HepG2 (cell line): Measurements from ENCODE around the gene EWSR1. TPM values are rescaled to one million over a fixed set of nuclear protein-coding genes. Genes with fewer than 3 reads are reported as not detected.

Experiments
- BCL3 ChIP-seq: sonication (generic); formaldehyde crosslinking; IDR thresholded peaks from 2 replicates; pipeline ENCODE4 v1.5.1; 2020; ENCODE audit warnings: mild to moderate bottlenecking, missing genetic modification reagents, moderate library complexity
- CREM ChIP-seq, 2 experiments: sonication (generic) in 1 of 2; formaldehyde crosslinking in 1 of 2; IDR thresholded peaks; 2 replicates each; pipeline versions ENCODE4 v1.4.0 to v1.6.1; 2016 to 2020; ENCODE audit warnings: antibody characterized with exemption in 1 of 2, mild to moderate bottlenecking in 1 of 2, missing genetic modification reagents in 1 of 2
- ELF3 ChIP-seq: IDR thresholded peaks from 2 replicates; pipeline ENCODE4 v1.6.1; 2016; ENCODE audit warnings: missing genetic modification reagents, missing compliant biosample characterization
- FOXK2 ChIP-seq: fragments of 450-650 bp; IDR thresholded peaks from 2 replicates; pipeline ENCODE4 v1.6.1; 2016
- HDAC2 ChIP-seq: sonication (generic); formaldehyde crosslinking; IDR thresholded peaks from 2 replicates; pipeline ENCODE4 v1.4.0; 2020; ENCODE audit warnings: missing genetic modification reagents
- HNRNPK ChIP-seq: fragments of 200-400 bp; formaldehyde crosslinking; IDR thresholded peaks from 2 replicates; pipeline ENCODE4 v1.6.1; 2018; ENCODE audit warnings: low read length, low read depth, moderate library complexity, mild to moderate bottlenecking; ENCODE audit not compliant: poor library complexity, severe bottlenecking
- IKZF5 ChIP-seq: IDR thresholded peaks from 2 replicates; pipeline ENCODE4 v1.6.1; 2018; ENCODE audit warnings: missing genetic modification reagents, mild to moderate bottlenecking, missing compliant biosample characterization
- KLF9 ChIP-seq: IDR thresholded peaks from 2 replicates; pipeline ENCODE4 v1.6.1; 2016; ENCODE audit warnings: low read depth
- MED1 ChIP-seq: sonication (generic); formaldehyde crosslinking; IDR thresholded peaks from 2 replicates; pipeline ENCODE4 v1.4.0; 2020; ENCODE audit warnings: missing genetic modification reagents
- MXD1 ChIP-seq: sonication (generic); formaldehyde crosslinking; IDR thresholded peaks from 2 replicates; pipeline ENCODE4 v1.4.0; 2020; ENCODE audit warnings: mild to moderate bottlenecking, missing genetic modification reagents
- SP5 ChIP-seq: IDR thresholded peaks from 2 replicates; pipeline ENCODE4 v1.6.1; 2016; ENCODE audit warnings: low read depth, borderline replicate concordance
- STAG1 ChIP-seq: sonication (generic); formaldehyde crosslinking; IDR thresholded peaks from 2 replicates; pipeline ENCODE4 v1.4.0; 2020; ENCODE audit warnings: missing genetic modification reagents
- TBX3 ChIP-seq: fragments of 450-650 bp; IDR thresholded peaks from 2 replicates; pipeline ENCODE4 v1.6.1; 2017; ENCODE audit warnings: antibody characterized with exemption, mild to moderate bottlenecking, inconsistent platforms, borderline replicate concordance
- TEAD2 ChIP-seq: sonication (generic); formaldehyde crosslinking; IDR thresholded peaks from 2 replicates; pipeline ENCODE4 v1.9.0; 2021; ENCODE audit warnings: missing genetic modification reagents
- TFAP4 ChIP-seq: sonication (generic); IDR thresholded peaks from 2 replicates; pipeline ENCODE4 v1.6.1; 2016; ENCODE audit warnings: low read depth, borderline replicate concordance
- TFDP1 ChIP-seq: IDR thresholded peaks from 2 replicates; pipeline ENCODE4 v1.6.1; 2016; ENCODE audit warnings: missing compliant biosample characterization, missing genetic modification reagents, borderline replicate concordance
- TSC22D2 ChIP-seq: sonication (generic); formaldehyde crosslinking; IDR thresholded peaks from 2 replicates; pipeline ENCODE4 v1.5.1; 2020; ENCODE audit warnings: missing genetic modification reagents, mild to moderate bottlenecking, borderline replicate concordance
- ZC3H4 ChIP-seq: sonication (generic); formaldehyde crosslinking; IDR thresholded peaks from 2 replicates; pipeline ENCODE4 v1.4.0; 2020; ENCODE audit warnings: missing genetic modification reagents, borderline replicate concordance
- ZNF232 ChIP-seq: sonication (generic); formaldehyde crosslinking; IDR thresholded peaks from 2 replicates; pipeline ENCODE4 v1.4.0; 2020; ENCODE audit warnings: missing genetic modification reagents, borderline replicate concordance
- ZNF317 ChIP-seq: sonication (generic); formaldehyde crosslinking; IDR thresholded peaks from 2 replicates; pipeline ENCODE4 v1.5.0; 2020; ENCODE audit warnings: mild to moderate bottlenecking, missing genetic modification reagents
- ZNF335 ChIP-seq: sonication (generic); formaldehyde crosslinking; IDR thresholded peaks from 2 replicates; pipeline ENCODE4 v1.4.0; 2020; ENCODE audit warnings: missing genetic modification reagents
- ZNF552 ChIP-seq: sonication (generic); formaldehyde crosslinking; IDR thresholded peaks from 2 replicates; pipeline ENCODE4 v1.9.0; 2022; ENCODE audit warnings: missing genetic modification reagents, mild to moderate bottlenecking, borderline replicate concordance
- ZNF598 ChIP-seq: sonication (generic); formaldehyde crosslinking; IDR thresholded peaks from 2 replicates; pipeline ENCODE4 v1.5.1; 2020; ENCODE audit warnings: mild to moderate bottlenecking, missing genetic modification reagents, borderline replicate concordance
- ZNF644 ChIP-seq: IDR thresholded peaks from 2 replicates; pipeline ENCODE4 v1.6.1; 2016; ENCODE audit warnings: low read depth
- ZNF660 ChIP-seq: sonication (generic); formaldehyde crosslinking; IDR thresholded peaks from 2 replicates; pipeline ENCODE4 v1.5.1; 2020; ENCODE audit warnings: mild to moderate bottlenecking, low read depth, missing genetic modification reagents, borderline replicate concordance
- ZNF720 ChIP-seq: sonication (generic); formaldehyde crosslinking; IDR thresholded peaks from 2 replicates; pipeline ENCODE4 v1.4.0; 2020; ENCODE audit warnings: missing genetic modification reagents
- polyA plus RNA-seq, 8 experiments: library from polyadenylated mRNA; depleted of rRNA in 3 of 8; stranded (reverse) in 7 of 8; unstranded in 1 of 8; fragments of >200 nt; fragmentation: Illumina TruSeq in 4 of 8; extraction: Trizol in 4 of 8; gene quantifications; 2 replicates each; pipeline versions ENCODE4 v1.2.1 to v1.2.3, GENCODE V29; 2011 to 2016; ENCODE audit warnings: low read depth in 4 of 8, missing spikeins in 1 of 8, mixed read lengths in 1 of 8; ENCODE audit not compliant: insufficient read depth in 1 of 8
- total RNA-seq, 5 experiments: library from RNA; depleted of rRNA; stranded (reverse); fragments of >200 nt; fragmentation: Illumina TruSeq; extraction: Trizol; gene quantifications; 2 replicates each; pipeline ENCODE4 v1.2.3, GENCODE V29; 2016; ENCODE audit warnings: low read depth in 1 of 5

The EWSR1 gene
- total and polyA plus RNA-seq, 2 of the 13 experiments (the other 11 are each of a cell fraction or from before 2014, with no cell fraction given) = 211 to 326 TPM

GRCh38 chr22:29267858-29268510, at the start of gene EWSR1, which contains the start of gene RHBDD3 (continued):
- TF ChIP-seq TSC22D2 (no peak), TBX3 (0 out of 2 replicates have a peak, but pooled peaks have one; percentile 18), ZC3H4 (CRISPR knock-in tag) (peak; percentile 9; the same call in 1 of the 2 replicates), ZNF644 (CRISPR knock-in tag) (no peak), ZNF720 (CRISPR knock-in tag) (no peak), ZNF317 (CRISPR knock-in tag) (peak; percentile 94), FOXK2 (peak; percentile 99), ZNF552 (CRISPR knock-in tag) (0 out of 2 replicates have a peak, but pooled peaks have one; percentile 47), TEAD2 (CRISPR knock-in tag) (no peak), SP5 (CRISPR knock-in tag) (no peak), CREM (IDR thresholded peaks at IDR 0.05) (peak; percentile 61; the same call in 1 of the 2 replicates), CREM (CRISPR knock-in tag; IDR thresholded peaks at IDR 0.05) (no peak), KLF9 (no peak), STAG1 (no peak), ZNF335 (CRISPR knock-in tag) (0 out of 2 replicates have a peak, but pooled peaks have one; percentile 15), ZNF232 (CRISPR knock-in tag) (peak; percentile 49), ELF3 (peak; percentile 27), HDAC2 (CRISPR knock-in tag) (peak; percentile 22; the same call in 1 of the 2 replicates), MED1 (peak; percentile 42), ZNF598 (CRISPR knock-in tag) (no peak; the same call in 1 of the 2 replicates), MXD1 (CRISPR knock-in tag) (peak; percentile 16; the same call in 1 of the 2 replicates), BCL3 (CRISPR knock-in tag) (no peak; the same call in 1 of the 2 replicates), ZNF660 (peak; percentile 21; the same call in 1 of the 2 replicates), IKZF5 (peak; percentile 65; the same call in 1 of the 2 replicates), TFDP1 (CRISPR knock-in tag) (peak; percentile 40; the same call in 1 of the 2 replicates), HNRNPK (peak; percentile 57), TFAP4 (peak; percentile 27; the same call in 1 of the 2 replicates)
